Kidney tubule cell (primary cell): Measurements from ENCODE around the gene USP34.
"Not testable (repeated sequence)": the region's sequence is repeated elsewhere in the genome, so short reads cannot be mapped to it uniquely, and the experiment has no call there.

Experiments used
- DNase-seq: peaks from one replicate; pipeline ENCODE4 v3.0.0-alpha.2; 2018; ENCODE audit warnings: low spot score

USP34 gene

GRCh38 chr2:61470965-61471904, at the start of gene USP34:
Gene USP34, minus strand, starts transcription at chr2:61471087. Its CDS starts 395 bp downstream, at chr2:61470692.
- DNase-seq, result peak; percentile 96

GRCh38 chr2:61520261-61520660, 49.4 kb upstream of the USP34 start:
- no peak for DNase-seq

- no peak for DNase-seq
Observed at GRCh38 chr2:61512768-61513398, 42.0 kb upstream of the USP34 start.

GRCh38 chr2:61510674-61511671, 40.1 kb upstream of the USP34 start:
- no peak for DNase-seq

- no peak for DNase-seq
Observed at GRCh38 chr2:61504949-61505348, 34.1 kb upstream of the USP34 start.

- DNase-seq, result no peak
Observed at GRCh38 chr2:61499060-61499459, 28.2 kb upstream of the USP34 start.

GRCh38 chr2:61493523-61493942, 22.6 kb upstream of the USP34 start:
- peak; percentile 17 for DNase-seq

- no peak for DNase-seq
Observed at GRCh38 chr2:61492476-61492875, 21.6 kb upstream of the USP34 start.

- no peak for DNase-seq
Observed at GRCh38 chr2:61485281-61485680, 14.4 kb upstream of the USP34 start.

GRCh38 chr2:61478086-61478485, 7.2 kb upstream of the USP34 start:
- DNase-seq, result no peak

GRCh38 chr2:61476929-61477589, 6.2 kb upstream of the USP34 start:
- DNase-seq, result not testable (repeated sequence)

- peak; percentile 33 for DNase-seq
Observed at GRCh38 chr2:61471905-61472805, 1.3 kb upstream of the USP34 start.

GRCh38 chr2:61470122-61470951, 550 bp downstream of the USP34 start:
- DNase-seq, result peak; percentile 80

GRCh38 chr2:61469424-61470121, 1.3 kb downstream of the USP34 start:
- peak; percentile 25 for DNase-seq

GRCh38 chr2:61468231-61468630, 2.7 kb downstream of the USP34 start:
- not testable (repeated sequence) for DNase-seq

GRCh38 chr2:61465045-61465444, 5.8 kb downstream of the USP34 start:
- DNase-seq, result no peak

- DNase-seq, result no peak
Observed at GRCh38 chr2:61463769-61464475, 7.0 kb downstream of the USP34 start.

- no peak for DNase-seq
Observed at GRCh38 chr2:61461404-61461803, 9.5 kb downstream of the USP34 start.
